GM18861 (cell line): ENCODE data around the gene BMS1.
"Not testable (repeated sequence)": the region's sequence is repeated elsewhere in the genome, so short reads cannot be mapped to it uniquely, and the experiment has no call there.

ENCODE experiments used
- ATAC-seq: cut with Tn5 transposase; IDR thresholded peaks from one replicate; pipeline ENCODE4 v1.9.1; 2021; ENCODE audit not compliant: unreplicated experiment

Gene BMS1

DNA sequence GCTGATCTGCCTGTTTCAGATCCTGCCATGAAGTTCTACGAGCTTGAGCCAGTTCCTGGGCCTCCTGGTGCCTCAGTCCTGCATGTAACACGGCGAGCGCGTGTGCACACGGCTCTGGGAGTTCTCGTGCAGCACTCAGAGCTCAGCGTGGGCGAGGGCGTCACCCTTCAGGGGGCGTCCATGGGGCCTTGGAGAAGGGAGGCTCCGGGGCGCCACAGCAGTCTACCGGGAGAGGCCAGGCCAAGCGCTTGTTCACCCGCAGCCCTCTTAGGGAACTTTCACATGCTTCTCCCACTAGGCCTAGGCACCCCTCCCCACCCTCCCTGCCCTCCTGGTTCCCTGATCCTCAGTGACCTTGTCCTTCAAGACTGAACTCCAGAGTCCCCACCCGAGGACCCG is 83.1 kb downstream of the BMS1 start:
- ATAC-seq: no peak

DNA sequence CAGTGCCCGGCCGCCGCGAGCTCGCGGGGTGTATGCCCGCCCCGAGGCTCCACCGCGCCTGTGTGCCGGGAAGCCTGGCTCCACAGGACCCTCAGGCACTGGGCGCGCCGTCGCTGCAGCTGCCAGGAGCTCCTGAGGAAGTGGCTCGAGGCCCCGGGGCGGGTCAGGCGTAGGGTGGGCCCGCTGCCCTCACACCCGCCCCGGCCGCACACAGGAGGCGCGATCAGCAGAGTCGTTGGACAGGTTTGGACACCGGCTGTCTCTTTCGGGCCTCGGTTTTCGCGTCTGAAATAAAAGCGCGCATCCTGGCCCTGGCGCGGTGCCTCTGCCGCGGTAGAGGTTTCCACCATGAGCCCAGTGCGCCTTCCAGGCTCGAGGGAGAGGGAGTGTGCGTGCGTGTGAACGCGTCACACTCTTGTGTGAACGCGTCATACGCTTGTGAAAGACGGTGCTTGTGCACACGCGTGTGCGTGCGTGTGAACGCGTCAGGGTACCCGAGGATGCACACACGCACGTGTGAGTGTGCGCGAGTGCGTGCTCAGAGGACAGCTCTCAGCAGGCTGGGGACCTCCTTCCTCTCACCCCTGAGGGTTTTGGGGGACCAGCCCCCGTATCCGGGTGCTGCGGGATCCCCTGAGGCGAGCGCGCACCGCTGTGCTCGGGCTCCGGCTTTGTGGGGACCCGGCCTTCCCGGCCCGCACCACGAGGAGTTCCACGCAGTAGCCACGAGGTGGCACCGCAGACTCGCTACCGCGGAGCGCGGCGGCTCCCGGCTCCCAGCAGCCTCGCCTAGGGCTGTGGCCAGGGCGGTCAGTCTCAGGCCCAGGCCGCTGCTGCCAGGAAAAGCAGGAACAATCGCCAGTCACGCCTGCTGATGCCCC is 83.8 kb downstream of the BMS1 start:
- no peak for ATAC-seq

DNA sequence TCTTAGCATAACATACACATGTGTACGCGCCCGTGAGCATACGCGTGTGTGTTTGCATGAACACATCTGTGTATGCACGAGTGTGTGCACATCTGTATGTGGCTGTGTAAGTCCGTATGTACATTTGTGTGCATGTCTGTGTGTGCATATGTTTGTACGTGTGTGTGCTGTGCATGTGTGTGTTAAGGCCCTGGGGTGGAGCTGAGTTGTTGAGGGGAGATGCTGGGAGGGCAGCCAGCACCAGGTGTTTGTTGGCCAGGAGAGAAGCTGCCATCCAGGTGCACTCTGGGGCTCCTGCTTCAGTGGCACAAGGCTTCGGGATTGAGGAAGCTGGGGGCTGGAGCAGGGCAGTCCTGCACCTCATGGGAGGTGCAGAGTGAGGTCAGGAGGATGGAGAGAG is 85.0 kb downstream of the BMS1 start:
- no peak for ATAC-seq

DNA sequence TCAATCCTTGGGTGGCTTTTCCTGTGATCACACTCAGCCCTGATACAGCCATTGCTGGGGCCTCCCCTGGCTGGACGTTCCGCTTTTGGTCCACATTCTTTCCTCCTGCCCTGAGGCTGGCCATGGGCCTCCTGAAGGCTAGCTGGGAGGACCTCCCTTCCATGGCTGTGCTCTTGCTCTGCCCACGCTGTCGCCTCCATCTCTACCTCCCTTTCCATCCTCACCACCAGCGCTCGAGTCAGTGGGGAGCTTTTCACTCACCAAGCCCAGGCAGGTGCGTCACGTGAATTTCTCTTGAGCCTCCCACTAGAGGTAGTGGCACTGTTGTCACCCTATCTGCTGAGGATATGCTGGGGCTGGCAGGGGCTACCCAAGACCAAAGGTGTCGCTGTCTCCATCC is 85.9 kb downstream of the BMS1 start:
- ATAC-seq: no peak

DNA sequence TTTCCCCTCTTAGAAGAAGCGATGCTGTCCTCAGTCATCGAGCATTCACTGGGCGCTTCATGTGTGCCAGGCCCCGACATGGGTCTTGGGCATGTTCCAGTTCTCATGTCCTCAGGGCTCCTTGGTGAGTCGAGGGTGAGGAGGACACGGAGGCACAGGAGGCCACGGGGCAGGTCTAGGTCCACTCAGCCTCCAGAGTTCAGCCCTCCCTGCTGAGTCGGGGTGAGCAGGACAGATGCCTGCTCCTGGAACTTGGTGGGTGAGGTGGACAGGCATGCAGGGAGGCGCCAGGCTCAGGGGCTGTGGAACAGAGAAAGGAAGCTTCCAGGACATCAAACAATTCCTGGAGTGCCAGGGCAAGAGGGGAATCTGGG is 87.4 kb downstream of the BMS1 start:
- no peak for ATAC-seq

DNA sequence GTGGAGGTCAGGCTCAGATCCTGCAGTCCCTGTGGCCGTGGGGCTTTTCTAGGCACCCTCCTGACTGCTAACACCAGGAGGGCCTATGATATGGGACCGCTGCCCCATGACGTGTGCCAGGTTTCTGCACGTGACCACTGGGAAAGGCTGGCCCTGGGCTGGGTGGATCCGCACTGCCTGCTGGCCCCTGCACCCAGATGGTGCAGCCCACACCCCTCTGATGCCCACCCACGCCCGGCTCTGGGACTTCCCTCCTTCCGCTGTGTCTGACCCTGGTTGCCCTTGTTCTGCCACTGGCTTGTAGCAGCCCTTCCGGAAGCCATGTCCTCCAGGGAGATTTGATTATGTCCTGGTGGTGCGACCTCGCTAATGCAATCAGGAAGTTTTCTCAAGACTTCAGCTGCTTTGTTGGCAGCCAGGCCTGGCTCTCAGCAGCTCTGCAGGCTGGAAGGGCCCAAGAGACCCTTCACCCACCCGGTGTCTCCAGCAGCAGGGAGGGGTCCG is 88.6 kb downstream of the BMS1 start:
- not testable (repeated sequence) for ATAC-seq

DNA sequence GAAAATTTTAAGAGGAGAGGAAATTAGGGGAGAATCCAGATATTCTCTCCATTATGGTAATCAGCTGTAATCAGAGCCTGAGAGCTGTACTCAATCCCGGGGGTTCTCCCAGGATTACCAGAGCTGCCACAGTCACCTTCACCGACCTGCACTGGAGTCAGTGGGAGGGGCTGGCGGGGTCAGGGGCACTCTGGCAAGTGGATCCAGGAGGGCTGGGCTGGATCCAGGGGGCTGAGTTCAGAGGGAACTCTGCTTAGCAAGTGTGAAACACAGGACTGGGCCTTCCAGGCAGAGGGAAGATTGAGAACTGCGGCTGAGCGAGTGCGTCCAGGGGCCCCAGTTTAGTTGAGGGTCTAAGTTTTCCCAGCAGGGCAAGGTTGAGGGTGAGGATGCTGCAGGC is 89.2 kb downstream of the BMS1 start:
- ATAC-seq: no peak

DNA sequence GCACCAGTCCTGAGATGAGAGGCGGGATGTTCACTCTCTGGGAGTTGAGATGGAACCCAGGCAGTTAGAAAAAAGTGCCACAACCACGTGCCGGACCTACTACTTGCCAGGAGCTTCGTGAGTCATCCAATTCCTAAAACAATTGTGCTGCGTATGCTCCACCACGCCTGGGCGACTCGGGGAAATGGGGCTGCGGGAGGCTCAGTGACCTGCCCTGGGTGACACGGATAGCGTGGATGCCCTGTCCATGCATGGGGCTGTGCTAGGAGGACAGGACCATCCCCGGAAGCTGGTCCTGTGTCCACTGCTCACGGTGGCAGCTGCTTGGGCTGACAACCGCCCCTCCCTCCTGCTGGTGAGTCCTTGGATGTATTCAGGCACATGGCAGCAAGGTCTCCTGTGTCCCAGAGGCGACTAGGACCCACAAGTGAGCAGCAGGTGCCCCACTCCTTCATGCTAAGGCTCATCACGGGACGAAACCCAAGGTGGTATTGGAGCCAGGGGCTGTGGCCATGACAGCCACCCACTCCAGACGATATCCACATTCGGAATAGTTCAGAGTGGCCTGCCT is 90.4 kb downstream of the BMS1 start:
- ATAC-seq: no peak

DNA sequence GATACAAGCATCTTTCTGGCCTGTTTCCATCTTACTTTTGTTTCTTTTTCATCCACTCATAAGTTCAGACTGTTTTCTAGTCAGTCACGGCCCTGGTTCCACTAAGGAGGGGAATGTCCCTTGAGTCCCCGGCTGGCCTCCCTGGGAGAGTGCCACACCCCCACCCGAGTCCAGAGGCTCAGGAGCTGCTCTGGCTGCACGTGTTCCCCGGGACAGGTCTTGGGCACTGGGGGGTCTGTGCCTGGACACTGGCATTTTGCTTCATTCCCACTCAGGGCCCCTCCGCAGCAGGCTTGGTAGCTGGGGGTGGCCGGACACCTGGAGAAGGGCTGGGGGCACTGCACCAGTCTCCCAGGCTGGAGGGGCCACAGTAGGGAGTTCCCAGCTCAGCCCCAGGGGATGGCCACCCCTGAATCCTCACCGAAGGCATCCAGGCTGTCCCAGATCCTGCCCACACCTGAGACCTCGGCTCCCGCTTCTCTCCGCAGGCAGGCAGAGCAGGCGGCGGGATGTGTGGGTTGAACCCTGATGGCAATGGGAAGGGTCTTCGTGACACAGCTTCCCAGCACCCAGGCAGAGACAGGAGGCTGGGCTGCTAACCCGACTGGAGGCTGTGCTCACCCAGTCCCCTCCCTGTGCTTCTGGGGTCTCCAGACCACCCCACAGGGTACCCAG is 92.3 kb downstream of the BMS1 start:
- no peak for ATAC-seq

DNA sequence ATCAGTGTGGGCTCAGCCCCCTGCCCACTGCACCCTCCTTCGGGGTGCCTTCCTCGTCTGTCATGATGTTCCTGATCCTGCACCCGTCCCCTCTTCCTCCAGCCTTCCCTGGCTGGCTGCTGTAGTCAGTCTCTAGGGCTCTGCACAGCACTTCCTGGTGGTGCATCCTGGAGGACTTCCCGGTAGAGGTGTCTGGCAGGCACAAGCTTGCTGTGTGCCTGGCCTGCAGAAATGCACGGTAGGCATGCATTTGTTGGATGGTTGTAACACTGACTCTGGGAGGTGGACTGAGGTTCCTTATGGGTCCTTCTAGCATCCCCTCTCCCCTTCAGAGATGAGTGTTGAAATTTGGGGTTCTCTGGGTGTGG is 92.8 kb downstream of the BMS1 start:
- no peak for ATAC-seq

DNA sequence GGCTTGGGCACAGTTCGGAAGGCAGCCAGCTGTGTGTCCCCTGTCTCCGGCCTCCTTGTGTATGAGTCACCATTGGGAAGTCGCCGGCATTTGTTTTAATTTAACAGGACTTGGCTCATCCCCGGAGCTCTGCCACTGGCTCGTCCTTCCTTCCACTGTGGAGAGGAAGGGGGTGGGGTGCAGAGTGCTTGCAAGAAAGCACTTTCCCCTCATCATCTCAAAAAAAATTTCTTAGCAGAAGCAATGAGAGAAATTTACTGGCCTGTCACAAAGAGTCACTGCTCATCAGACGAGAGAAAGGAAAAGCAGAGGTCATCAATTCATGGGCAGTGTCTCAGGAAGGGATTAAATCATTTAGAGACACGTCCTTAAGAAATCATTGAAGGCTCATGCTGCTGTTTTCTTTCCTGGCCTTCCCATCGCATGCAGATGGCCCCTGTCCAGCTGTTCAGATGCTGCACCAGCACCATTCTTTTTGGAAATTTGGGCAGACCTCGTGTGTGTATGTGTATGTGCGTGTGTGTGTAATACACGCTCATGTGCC is 93.3 kb downstream of the BMS1 start:
- no peak for ATAC-seq

DNA sequence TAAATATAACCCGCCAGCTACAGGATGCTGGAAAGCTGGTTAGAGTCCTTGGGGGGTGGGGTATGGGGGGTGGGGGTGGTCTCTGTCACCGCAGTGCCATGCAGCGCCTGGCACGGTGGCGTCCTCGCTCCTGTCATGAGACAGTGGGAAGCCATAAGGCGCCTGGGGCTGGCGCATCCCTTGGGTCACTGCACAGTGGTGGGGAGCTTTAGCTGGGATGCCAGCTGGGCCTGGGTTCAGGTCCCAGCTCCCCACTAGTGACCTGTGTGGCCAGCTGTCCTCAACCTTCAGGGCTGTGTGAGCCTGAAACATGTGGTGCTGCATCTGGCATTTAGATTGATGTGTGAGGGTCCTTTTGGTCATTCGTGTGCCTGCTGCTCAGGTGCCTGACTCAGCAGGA is 93.9 kb downstream of the BMS1 start:
- ATAC-seq: no peak

DNA sequence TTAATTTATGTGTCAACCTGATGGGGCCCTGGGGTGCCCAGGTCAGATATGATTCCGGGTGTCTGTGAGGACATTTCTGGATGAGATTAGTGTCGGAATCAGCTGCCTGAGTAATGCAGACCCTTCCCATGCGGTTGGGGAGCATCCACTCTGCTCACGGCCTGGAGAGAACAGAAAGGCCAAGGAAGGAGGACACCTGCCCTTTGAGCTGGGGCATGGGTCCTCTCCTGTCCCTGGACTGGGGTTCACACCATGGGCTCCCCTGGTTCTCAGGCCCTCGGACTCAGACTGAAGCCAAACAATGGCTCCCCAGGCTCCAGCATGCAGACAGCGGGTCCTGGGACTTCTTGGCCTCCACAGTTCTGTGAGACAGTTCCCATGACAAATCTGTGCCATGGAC is 94.3 kb downstream of the BMS1 start:
- ATAC-seq: no peak

DNA sequence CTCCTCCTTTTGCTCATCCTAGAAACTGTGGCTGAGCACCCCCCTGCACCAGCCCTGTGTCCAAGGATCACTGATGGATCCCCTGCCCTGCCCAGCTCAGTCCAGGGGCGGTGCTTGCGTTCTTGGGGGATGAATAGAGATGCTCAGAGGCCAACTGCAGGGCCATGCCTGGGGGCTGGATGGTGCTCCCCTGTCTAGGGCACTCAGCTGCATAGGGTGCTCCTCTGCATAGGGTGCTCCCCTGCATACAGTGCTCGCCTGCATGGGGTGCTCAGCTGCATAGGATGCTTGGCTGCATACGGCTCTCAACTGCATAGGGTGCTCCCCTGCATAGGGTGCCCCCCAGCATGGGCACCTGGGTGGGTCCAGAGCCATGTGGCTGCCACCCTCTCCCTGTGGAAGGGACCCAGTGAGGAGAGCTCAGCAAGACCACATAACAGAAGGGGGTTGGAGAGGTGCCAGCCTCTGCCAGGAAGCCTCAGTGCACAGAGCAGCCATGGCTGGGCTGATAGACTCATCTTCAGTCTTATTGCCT is 95.0 kb downstream of the BMS1 start:
- no peak for ATAC-seq

DNA sequence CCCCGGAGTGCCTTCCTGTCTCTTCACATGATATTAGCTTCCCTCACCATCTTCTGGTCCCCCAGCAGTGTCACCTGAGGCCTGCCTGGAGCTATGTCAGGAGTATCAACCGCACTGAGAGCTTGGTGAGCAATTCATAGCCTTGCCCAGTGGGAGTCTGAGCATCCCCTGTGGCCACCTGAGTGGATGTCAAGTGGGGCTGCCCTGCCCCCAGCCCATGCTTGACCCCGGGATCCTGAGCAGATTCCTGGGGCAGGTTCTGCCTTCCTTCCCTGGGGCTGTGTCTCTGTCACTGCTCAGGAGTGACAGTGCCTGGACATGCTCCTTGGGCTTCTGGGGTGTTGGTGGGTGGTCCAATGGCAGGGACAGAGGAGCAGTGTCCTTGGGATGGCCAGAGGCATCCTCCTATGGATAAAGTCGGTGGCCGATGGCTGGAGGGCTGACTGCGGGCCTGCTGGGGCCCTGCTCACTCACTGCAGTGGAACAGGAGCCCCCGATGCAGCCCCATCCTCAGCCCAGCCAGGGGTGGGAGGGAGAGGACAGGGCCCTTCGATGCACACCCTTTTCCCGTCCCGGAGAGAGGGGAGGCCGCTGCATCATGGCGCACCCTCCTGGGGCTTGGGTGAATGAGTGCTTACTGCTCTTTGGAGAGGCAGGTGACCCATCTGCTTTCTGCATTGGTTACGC is 95.7 kb downstream of the BMS1 start:
- ATAC-seq: no peak

DNA sequence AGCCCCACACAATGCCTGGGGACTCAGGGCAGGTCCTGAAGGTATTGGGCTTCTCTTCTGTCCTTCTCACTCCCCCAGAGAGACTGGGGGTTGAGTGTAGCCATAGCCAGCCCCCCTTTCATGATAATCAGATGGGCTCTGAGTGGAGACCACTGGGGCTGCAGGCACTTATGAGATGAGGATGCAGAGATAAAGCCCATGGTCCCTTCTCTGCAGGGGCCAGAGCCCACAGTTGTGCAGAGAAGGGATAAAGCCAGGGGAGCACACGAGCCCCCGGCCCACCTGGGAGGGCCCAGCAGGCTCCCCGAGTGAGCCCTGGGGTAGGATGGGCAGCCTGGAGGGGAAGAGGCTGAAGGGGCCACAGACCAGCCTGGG is 96.2 kb downstream of the BMS1 start:
- no peak for ATAC-seq

DNA sequence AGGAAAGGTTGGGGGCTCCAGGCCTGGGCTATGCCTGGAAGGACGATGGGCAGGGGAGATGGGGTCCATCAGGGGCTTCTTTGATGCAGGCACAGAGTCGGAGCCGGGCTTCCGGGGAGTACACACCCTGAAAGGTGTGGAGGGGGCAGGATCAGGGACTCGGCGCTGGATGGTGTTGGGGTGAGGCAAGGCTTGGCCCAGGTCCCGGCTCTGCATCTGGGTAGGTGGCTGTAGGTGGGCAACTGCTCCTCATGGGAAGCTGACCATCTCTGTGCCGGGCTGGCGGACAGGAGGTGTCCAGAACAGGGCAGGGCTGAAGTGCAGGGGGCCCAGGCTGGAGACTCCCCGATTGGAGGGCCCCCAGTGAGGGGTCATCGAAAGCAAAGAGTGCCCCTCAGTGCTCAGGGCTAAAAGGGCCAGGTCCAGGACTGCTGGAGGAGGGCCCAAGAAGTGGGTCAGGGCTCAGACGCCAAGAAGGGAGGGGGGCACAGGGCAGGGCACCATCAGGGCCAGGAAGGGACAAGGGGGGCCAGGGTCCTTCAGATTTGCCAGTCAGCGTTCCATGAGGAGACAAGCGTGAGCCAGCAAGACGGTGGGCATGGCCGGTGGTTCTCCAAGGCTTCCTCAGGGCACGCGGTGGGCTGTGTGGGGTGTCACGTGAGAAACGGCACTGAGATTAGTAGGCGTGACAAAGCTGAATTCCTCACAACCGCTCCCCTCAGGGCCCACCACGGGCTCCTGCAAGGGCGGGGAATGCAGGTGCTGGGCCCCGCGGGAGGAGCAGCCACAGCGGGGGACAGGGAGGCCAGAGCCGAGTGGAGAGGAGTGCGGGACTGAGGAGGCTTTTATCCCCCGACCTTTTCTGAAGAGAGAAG is 97.0 kb downstream of the BMS1 start:
- no peak for ATAC-seq

DNA sequence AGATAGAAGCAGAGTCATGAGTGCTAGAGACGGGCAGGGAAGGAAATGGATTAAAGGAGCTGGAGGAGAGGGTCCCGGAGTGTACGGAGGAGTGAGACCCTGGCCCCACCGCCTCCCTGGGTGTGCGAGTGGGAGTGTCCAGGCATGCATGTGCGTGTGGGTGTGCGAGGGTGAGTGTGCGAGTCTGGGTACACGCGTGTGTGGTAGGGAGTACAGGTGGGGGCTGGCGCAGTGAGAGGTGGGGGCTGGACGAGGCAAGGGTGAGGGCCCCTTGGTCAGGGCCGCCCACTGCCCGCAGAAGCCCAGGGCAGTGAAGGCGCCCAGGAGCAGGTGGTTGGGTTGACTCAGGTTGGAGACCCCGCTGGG is 97.6 kb downstream of the BMS1 start:
- no peak for ATAC-seq

DNA sequence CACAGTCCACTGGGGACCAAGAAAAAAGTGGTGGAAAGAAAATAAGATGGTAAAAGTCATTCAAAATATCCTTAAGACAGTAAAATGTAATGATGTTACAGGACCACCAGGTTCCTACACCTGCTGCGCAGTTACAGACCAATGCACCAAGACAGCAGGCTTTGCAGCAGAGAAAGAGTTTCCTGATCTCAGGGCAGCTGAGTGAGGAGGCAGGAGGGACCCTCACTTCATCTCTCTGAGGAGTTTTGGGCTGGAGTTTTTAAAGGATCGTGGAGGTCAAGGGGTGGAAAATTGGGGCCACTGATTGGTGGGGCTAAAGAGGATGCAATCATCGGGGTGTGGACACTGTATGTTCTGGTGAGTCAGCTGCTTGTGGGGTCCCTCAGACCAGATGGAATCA is 100.0 kb downstream of the BMS1 start:
- no peak for ATAC-seq
